ENCODE measurements around the gene PCBD1.

Gene PCBD1

DNA sequence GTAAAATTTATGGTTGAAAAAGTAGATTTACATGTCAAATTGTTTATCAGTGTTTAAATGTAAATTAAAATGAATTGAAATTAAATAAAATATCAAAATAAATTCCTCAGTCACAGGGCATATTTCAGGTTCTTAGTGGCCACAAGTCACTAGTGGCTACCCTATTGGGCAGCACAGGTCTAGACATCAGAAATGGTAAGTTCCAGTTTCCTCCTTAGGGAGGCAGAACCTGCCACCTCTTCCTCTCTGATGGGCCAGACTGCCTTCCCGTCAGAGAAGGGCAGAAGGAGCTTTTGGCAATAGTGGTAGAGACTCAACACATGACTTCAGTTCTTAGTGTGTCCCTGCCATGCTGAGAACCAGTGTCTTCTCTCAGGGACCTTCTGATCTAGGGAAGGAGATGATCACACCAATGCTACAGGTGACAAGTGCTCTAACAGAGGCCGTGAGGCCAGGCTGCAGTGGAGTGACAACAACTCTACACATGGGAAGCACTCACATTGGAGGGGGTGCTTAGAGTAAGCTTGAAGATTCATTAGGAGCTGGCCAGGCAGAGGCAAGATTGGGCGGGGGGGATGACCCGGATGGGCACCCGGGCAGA, 14.4 kb upstream of the PCBD1 start:
- DNase-seq (ENCODE audit: low read depth) = no peak

DNA sequence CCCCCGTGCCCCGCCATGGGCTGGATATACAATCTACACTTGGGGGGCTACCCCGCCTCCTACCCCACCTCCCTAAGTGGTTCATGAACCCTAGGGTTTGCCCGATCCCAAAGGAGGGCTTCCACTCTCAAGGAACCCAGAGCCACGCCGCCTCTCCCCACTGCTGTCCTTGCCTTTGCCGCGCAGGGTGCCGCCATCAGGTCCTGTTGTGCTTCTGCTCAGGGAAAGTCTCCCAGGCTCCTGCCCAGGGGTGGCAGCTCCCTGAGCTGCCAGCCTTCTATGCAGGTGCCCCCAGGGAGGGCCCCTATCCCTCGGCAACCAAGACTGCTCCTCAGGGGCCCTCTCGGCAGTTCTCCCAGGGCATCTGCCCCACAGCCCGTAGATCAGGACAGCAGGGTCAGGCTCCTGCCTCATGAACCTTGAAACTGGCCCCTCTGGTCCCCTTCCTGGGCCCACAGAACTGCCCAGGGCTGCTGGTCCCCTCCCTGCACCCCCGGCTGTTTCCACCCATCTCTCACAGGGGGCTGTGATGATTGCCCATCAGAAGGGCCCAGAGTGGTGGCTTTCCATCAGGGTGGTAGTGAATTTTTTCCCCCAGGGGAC, 13.0 kb upstream of the PCBD1 start:
- DNase-seq (ENCODE audit: low read depth) = no peak

GRCh38 chr10:70899096-70899495, 10.7 kb upstream of the PCBD1 start:
- no peak for DNase-seq (ENCODE audit: low read depth)

GRCh38 chr10:70898687-70899086, 10.3 kb upstream of the PCBD1 start:
- DNase-seq (ENCODE audit: low read depth) = no peak

- DNase-seq (ENCODE audit: low read depth) = no peak
Measured at GRCh38 chr10:70896551-70896950, 8.2 kb upstream of the PCBD1 start.

GRCh38 chr10:70894416-70894815, 6.1 kb upstream of the PCBD1 start:
- no peak for DNase-seq (ENCODE audit: low read depth)

GRCh38 chr10:70893227-70894006, 5.1 kb upstream of the PCBD1 start:
- no peak for DNase-seq (ENCODE audit: low read depth)

GRCh38 chr10:70892631-70893030, 4.3 kb upstream of the PCBD1 start:
- DNase-seq (ENCODE audit: low read depth) = no peak

DNA sequence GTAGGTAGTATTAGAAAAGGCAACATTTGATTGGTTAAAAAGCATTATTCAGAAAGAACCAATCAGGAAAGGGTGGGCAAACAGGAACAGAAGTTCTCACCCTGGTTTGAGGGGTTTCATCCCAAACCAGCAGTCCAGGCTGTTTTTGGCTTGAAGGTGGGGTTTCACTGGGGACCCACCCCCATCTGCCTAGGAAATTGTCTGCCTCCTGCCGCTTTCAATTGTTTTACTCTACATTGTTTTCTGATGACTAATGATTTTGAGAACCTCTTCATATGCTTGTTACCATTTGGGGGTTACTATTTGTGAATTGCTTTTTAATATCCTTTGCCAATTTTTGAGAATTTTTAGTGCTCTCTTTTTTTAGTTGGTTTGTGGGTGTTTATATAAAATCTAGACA, 3.3 kb upstream of the PCBD1 start:
- no peak for DNase-seq (ENCODE audit: low read depth)

DNA sequence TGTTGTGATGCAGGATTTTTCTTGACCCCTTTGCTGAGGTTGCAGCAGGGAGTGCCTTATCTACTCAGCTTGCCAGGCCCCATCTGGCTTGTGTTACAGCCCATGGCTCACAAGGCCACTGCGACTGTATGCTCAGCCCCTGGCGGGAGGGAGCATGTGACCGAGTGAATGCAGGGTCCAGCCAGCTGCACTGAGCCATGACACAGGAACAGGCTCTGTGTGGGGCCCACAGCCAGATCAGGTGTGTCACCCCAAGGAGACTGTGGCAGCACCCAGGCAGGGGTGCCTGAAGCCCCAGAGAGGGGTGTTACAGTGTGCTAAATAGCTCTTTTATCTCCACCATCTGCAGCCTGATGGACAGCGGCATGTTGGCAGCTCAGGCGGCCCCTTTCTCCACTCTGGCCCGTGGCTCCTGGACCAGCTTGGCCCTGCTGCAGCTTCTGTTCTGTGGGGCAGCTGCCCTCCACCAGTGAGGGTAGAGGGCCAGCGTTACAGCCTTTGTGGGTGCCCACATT, 2.6 kb upstream of the PCBD1 start:
- no peak for DNase-seq (ENCODE audit: low read depth)

GRCh38 chr10:70889291-70889690, 926 bp upstream of the PCBD1 start:
- DNase-seq (ENCODE audit: low read depth) = no peak

- DNase-seq (ENCODE audit: low read depth) = no peak
Measured at GRCh38 chr10:70886921-70887665, 1.3 kb downstream of the PCBD1 start.

DNA sequence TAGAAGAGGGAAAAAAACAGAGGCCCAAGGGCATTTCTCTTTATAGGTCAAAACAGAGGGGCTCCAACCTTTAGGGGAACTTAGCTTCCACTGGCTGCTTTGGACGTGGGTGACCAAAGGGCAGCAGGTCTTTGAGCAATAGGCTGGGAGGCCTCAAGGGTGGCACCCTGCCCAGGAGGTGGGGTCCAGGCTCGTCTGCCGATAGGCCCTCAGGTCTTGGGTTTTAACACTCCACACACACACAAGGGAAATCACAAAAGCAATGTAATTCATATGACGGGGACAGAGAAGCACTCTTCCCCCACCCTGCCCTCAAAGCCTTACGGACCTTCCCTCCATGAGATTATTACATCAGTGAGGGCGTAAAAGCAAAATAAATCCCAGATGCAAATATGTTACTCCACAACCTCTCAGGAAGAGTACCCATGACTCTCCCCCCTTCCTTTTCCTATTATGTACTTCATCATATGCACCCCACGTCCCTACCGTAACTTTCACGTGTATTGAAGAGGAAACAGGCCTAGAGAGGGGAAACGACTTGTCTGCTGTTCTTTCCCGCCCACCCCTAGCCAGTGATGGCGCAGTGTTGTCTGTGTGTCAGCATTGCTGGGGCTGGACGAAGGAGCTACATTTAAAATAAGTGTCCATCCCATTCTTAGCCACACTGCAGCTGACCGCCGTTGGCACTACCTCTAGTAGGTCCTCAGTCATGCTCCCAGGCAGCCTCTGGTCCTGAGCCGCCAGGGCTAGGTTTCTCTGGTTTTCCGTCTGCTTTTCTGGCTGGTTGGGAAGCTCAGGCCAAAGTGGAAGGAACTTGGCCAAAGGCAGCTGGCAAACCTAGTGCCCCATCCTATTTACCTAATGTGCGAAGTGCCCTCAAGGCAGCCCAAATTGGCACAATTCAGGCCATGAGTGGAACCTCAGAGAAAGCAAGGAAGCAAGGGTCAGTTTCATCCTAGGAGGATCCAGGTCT, 2.1 kb downstream of the PCBD1 start:
- no peak for DNase-seq (ENCODE audit: low read depth)

DNA sequence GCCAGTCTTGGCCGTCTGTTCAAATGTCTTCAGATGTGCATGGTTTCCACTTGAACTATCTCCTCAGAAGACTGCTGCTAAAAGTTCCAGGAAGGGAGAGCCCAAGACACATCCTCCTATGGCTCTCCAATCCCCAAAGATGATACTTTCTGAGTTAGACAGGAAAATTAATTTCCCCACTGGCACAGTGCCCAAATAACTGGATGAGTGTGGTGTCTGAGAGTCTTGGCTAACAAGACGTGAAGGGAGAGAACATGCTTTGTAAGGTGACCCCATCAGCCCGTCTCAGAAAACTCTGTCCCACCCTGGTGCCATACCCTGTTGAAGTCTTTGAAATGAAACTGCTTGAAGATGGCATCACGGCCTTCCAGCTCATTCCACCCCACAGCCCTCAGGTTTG, 2.9 kb downstream of the PCBD1 start:
- DNase-seq (ENCODE audit: low read depth) = no peak

- no peak for DNase-seq (ENCODE audit: low read depth)
Measured at GRCh38 chr10:70884741-70885140, 3.6 kb downstream of the PCBD1 start.

DNA sequence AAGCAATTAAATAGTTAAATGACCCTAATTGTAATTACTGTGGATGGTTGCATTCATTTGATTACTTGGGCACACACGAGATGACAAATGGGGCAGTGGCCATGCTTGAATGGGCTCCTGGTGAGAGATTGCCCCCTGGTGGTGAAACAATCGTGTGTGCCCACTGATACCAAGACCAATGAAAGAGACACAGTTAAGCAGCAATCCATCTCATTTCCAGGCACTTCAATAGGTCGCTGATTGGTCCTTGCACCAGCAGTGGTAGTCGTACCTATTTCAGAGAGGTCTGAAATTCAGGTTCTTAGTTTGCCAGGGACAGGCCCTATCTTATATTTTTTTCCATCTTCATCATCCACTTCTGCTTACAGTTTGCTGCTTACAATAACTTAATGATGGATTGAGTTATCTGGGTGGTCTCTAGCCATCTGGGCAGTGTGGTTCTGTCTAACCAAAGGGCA, 8.3 kb downstream of the PCBD1 start:
- DNase-seq (ENCODE audit: low read depth) = peak; percentile 63

DNA sequence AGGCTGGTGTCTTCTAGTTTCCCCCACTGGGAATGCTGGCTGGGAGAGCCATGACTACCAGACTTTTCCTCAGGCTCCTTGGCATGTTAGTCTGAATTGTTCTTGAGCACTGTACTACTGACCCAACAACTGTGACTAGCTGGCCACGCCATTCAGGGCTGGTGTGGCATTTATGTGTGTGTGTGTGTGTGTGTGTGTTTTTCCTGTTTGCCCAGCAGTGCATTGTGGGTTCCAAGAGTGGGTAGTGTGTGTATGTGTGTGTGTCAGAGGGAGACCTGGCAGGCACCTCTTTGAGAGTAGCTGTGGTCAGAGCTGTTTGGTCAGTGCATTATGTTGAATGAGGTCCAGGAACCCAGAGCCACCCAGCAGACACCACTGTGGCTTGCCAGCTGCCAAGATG, 9.2 kb downstream of the PCBD1 start:
- DNase-seq (ENCODE audit: low read depth) = no peak

DNA sequence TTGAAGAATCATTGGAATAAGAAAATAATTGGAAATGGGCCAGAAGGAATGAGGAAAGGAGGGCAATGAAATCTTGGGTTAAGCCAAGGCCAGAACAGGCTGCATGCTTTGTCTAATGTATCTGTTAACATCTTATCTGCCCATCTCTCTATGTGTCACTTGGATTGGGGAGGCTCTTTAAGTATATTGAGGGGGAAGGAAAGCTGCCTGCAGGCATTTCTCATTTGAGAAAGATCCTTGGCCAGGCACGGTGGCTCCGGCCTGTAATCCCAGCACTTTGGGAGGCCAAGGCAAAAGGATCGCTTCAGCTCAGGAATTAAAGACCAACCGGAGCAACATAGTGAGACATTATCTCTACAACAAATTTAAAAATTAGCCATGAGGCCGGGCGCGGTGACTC, 14.3 kb downstream of the PCBD1 start:
- DNase-seq (ENCODE audit: low read depth) = no peak

DNA sequence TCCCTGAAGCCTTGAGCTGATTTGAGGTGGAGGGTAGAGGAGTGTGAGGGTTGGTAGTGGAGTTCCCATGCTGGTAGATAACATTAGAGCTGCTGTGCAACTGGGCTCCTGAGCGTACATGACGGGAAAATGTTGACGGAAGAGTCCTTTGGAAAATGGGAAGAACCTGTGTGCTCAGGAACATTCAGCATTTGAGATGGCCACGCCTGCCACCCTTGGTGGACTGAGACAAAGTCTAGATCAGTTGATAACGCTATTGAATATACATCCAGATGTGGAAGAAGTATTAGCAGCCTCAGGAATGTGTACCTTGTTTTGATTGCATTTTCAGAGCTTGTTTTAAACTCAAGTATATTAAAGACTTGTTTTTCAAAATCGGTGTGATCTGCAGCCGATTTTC, 16.1 kb downstream of the PCBD1 start:
- no peak for DNase-seq (ENCODE audit: low read depth)

DNA sequence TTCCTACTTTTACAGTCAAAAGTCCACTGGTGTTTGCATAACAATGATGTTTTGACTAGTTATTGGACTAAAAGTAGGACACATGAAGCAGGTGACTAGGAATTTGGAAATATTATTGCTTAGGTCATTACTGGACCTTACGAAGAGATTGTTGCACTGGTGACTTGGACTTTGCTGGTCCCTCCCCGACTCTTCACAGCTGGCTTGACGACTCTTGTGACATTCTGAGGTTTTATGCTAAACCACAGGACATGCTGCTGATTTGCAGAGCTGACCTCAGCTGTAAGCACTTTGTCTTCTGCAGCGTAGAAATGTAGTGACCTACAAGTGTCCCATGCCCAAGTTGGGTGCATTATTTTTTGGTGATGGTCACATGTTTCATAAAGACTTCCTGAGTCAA, 21.9 kb downstream of the PCBD1 start:
- no peak for DNase-seq (ENCODE audit: low read depth)

DNA sequence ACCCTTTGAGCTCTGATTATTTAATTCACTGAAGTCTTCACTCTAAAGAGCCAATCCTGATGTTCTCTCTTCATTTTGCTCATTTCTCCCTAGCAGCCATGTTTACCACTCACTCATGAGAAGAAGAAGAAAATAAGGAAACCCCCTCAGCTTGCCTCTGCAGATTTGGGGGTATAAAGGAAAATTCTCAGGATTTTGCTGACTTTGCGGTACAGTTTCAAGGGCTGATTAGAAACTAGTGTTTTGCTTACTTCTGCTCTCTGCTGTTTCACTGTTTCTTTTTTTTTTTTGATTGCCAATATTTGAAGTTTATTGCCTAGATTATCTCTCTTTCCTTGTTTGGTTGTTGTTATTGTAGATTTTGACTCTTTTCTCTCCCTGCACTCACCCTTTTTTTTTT, 23.4 kb downstream of the PCBD1 start:
- DNase-seq (ENCODE audit: low read depth) = no peak
